Measurements from ENCODE around the gene LSMEM2. TPM values are rescaled to one million over a fixed set of nuclear protein-coding genes. Genes with fewer than 3 reads are reported as not detected.

The LSMEM2 gene
- total and polyA plus RNA-seq, 2 of the 8 experiments (the other 6 are each of a cell fraction or from before 2014, with no cell fraction given) = 0.58 to 0.68 TPM

- TF ChIP-seq, protein P1, sequence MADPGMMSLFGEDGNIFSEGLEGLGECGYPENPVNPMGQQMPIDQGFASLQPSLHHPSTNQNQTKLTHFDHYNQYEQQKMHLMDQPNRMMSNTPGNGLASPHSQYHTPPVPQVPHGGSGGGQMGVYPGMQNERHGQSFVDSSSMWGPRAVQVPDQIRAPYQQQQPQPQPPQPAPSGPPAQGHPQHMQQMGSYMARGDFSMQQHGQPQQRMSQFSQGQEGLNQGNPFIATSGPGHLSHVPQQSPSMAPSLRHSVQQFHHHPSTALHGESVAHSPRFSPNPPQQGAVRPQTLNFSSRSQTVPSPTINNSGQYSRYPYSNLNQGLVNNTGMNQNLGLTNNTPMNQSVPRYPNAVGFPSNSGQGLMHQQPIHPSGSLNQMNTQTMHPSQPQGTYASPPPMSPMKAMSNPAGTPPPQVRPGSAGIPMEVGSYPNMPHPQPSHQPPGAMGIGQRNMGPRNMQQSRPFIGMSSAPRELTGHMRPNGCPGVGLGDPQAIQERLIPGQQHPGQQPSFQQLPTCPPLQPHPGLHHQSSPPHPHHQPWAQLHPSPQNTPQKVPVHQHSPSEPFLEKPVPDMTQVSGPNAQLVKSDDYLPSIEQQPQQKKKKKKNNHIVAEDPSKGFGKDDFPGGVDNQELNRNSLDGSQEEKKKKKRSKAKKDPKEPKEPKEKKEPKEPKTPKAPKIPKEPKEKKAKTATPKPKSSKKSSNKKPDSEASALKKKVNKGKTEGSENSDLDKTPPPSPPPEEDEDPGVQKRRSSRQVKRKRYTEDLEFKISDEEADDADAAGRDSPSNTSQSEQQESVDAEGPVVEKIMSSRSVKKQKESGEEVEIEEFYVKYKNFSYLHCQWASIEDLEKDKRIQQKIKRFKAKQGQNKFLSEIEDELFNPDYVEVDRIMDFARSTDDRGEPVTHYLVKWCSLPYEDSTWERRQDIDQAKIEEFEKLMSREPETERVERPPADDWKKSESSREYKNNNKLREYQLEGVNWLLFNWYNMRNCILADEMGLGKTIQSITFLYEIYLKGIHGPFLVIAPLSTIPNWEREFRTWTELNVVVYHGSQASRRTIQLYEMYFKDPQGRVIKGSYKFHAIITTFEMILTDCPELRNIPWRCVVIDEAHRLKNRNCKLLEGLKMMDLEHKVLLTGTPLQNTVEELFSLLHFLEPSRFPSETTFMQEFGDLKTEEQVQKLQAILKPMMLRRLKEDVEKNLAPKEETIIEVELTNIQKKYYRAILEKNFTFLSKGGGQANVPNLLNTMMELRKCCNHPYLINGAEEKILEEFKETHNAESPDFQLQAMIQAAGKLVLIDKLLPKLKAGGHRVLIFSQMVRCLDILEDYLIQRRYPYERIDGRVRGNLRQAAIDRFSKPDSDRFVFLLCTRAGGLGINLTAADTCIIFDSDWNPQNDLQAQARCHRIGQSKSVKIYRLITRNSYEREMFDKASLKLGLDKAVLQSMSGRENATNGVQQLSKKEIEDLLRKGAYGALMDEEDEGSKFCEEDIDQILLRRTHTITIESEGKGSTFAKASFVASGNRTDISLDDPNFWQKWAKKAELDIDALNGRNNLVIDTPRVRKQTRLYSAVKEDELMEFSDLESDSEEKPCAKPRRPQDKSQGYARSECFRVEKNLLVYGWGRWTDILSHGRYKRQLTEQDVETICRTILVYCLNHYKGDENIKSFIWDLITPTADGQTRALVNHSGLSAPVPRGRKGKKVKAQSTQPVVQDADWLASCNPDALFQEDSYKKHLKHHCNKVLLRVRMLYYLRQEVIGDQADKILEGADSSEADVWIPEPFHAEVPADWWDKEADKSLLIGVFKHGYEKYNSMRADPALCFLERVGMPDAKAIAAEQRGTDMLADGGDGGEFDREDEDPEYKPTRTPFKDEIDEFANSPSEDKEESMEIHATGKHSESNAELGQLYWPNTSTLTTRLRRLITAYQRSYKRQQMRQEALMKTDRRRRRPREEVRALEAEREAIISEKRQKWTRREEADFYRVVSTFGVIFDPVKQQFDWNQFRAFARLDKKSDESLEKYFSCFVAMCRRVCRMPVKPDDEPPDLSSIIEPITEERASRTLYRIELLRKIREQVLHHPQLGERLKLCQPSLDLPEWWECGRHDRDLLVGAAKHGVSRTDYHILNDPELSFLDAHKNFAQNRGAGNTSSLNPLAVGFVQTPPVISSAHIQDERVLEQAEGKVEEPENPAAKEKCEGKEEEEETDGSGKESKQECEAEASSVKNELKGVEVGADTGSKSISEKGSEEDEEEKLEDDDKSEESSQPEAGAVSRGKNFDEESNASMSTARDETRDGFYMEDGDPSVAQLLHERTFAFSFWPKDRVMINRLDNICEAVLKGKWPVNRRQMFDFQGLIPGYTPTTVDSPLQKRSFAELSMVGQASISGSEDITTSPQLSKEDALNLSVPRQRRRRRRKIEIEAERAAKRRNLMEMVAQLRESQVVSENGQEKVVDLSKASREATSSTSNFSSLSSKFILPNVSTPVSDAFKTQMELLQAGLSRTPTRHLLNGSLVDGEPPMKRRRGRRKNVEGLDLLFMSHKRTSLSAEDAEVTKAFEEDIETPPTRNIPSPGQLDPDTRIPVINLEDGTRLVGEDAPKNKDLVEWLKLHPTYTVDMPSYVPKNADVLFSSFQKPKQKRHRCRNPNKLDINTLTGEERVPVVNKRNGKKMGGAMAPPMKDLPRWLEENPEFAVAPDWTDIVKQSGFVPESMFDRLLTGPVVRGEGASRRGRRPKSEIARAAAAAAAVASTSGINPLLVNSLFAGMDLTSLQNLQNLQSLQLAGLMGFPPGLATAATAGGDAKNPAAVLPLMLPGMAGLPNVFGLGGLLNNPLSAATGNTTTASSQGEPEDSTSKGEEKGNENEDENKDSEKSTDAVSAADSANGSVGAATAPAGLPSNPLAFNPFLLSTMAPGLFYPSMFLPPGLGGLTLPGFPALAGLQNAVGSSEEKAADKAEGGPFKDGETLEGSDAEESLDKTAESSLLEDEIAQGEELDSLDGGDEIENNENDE (IDR thresholded peaks at IDR 0.05; ENCODE audit: insufficient replicate concordance, low read length) = no peak
- TF ChIP-seq RFX5 (IDR thresholded peaks at IDR 0.05; ENCODE audit: borderline replicate concordance, low read depth, low read length) = no peak
- TF ChIP-seq POLR2AphosphoS5 (IDR thresholded peaks at IDR 0.05; ENCODE audit: low read depth, low read length) = peak; percentile 53; the same call in 1 of the 2 replicates
- no peak for TF ChIP-seq EZH2 (IDR thresholded peaks at IDR 0.05; ENCODE audit: low read depth, low read length, severe bottlenecking)
- no peak for TF ChIP-seq NANOG (IDR thresholded peaks at IDR 0.05; ENCODE audit: insufficient read depth, low read depth, low read length, poor library complexity, severe bottlenecking)
- TF ChIP-seq SIRT6 (IDR thresholded peaks at IDR 0.05; ENCODE audit: low read length) = no peak
- no peak for TF ChIP-seq GABPA (IDR thresholded peaks at IDR 0.05; ENCODE audit: borderline replicate concordance, insufficient read depth, low read length)
- TF ChIP-seq BCL11A (IDR thresholded peaks at IDR 0.05; ENCODE audit: low read depth in 2 of 2, low read length in 2 of 2) = no peak
- TF ChIP-seq YY1 (IDR thresholded peaks at IDR 0.05; ENCODE audit: low read depth, low read length) = no peak
- no peak for TF ChIP-seq SIX5 (IDR thresholded peaks at IDR 0.05; ENCODE audit: low read depth, low read length)
Observed at GRCh38 chr3:50298836-50299637, 20.1 kb downstream of the LSMEM2 start, which contains the start of the genes HYAL3 and NAA80 (continued).
